K562 (cell line): Measurements from ENCODE around the gene ENPP5.

Source experiments
- MEF2A ChIP-seq: IDR thresholded peaks from 2 replicates; pipeline ENCODE4 v1.6.1; 2011; ENCODE audit warnings: low read depth, mild to moderate bottlenecking, low read length, moderate library complexity; ENCODE audit not compliant: control insufficient read depth
- ZBTB1 ChIP-seq: sonication (generic); formaldehyde crosslinking; IDR thresholded peaks from 2 replicates; pipeline ENCODE4 v1.8.1; 2023; ENCODE audit warnings: missing genetic modification reagents, low read depth, mild to moderate bottlenecking, borderline replicate concordance
- ZFP36 ChIP-seq: fragments of 150-350 bp; IDR thresholded peaks from 2 replicates; pipeline ENCODE4 v1.6.1; 2018; ENCODE audit warnings: low read length, low read depth; ENCODE audit not compliant: partially characterized antibody

- TF ChIP-seq MEF2A (no peak), ZBTB1 (CRISPR knock-in tag) (no peak), ZFP36 (no peak)
Measured at GRCh38 chr6:46113370-46113769, 57.4 kb downstream of the ENPP5 start.
